ENCODE data around the gene CXCR5. TPM values are rescaled to one million over a fixed set of nuclear protein-coding genes. Genes with fewer than 3 reads are reported as not detected.
A peak's percentile ranks its signal among the peaks of the same experiment; 100 is the strongest.

Gene CXCR5
- total RNA-seq, 4 donors from 2014 or later: 0.09 to 0.12 TPM; not detected in 2

- peak; percentile 42 for ATAC-seq (ENCODE audit: low FRiP score)
- DNase-seq (ENCODE audit: low spot score): no peak
- TF ChIP-seq, protein P1, sequence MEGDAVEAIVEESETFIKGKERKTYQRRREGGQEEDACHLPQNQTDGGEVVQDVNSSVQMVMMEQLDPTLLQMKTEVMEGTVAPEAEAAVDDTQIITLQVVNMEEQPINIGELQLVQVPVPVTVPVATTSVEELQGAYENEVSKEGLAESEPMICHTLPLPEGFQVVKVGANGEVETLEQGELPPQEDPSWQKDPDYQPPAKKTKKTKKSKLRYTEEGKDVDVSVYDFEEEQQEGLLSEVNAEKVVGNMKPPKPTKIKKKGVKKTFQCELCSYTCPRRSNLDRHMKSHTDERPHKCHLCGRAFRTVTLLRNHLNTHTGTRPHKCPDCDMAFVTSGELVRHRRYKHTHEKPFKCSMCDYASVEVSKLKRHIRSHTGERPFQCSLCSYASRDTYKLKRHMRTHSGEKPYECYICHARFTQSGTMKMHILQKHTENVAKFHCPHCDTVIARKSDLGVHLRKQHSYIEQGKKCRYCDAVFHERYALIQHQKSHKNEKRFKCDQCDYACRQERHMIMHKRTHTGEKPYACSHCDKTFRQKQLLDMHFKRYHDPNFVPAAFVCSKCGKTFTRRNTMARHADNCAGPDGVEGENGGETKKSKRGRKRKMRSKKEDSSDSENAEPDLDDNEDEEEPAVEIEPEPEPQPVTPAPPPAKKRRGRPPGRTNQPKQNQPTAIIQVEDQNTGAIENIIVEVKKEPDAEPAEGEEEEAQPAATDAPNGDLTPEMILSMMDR (IDR thresholded peaks at IDR 0.05): no peak
Measured at GRCh38 chr11:118917481-118918127, 33.9 kb downstream of the CXCR5 start.

DNA sequence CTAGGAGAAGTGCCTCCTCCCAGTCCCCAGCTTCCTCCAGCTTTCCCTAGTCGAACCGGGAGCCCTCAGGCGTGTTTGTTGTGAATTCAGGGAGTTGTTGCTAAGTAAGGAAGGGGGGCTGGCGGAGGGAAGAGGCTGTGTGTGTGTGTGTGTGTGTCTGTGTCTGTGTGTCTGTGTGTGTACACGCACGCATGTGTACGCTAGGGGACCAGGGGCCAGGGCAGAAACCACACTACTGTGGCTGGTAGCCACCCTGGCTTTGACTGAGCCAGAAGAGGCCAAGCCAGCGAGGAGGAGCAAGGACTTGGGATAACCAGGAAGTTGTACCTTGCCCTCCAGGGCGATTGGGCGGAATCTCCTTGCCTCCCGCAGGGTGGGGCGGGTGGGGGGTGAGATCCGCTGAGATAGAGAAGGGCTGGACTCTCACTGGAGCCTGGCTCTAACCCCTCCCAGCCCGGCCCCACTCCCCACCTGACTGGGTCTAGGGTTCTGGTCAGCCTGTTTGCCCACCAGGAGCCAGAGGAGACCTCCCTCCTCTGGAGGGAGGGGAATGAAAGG, 34.5 kb downstream of the CXCR5 start:
- TF ChIP-seq, protein P1 (IDR thresholded peaks at IDR 0.05): no peak
- DNase-seq (ENCODE audit: low spot score) (no peak), ATAC-seq (ENCODE audit: low FRiP score) (peak; percentile 9)

DNA sequence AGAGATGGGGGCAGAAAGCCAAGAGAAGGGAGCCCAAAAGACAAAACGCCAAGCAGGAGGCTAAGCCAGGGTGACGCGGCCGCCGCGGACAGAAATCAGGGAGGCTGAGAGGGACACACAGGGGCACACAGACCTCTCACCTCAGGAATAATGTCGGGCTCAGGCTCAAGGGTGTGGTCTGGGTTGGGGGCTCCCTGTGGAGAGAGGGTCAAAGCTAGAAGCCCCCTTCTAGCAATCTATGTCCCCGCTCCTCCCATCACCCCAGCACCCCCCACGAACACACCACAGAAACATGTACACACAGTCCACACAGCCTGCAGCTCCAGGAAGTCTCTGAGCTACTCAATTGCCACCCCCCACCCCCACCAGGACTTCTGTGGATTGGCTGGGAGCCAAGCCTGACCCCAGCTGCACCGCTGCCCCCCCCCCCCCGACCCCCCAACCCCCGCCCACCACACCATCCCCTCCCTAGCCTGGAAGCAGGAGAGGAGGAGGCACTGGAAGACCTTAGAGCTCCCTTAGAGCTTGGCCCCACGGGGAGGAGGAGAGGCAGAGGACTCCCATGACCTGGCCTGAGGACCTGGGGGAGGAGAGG, 35.1 kb downstream of the CXCR5 start:
- TF ChIP-seq, protein P1 (IDR thresholded peaks at IDR 0.05): no peak
- no peak for DNase-seq (ENCODE audit: low spot score)
- no peak for ATAC-seq (ENCODE audit: low FRiP score)

- no peak for DNase-seq (ENCODE audit: low spot score)
- TF ChIP-seq, protein P1 (IDR thresholded peaks at IDR 0.05): no peak
- peak; percentile 29 for ATAC-seq (ENCODE audit: low FRiP score)
Measured at GRCh38 chr11:118921121-118921928, 37.6 kb downstream of the CXCR5 start.

- DNase-seq (ENCODE audit: low spot score): no peak
- ATAC-seq (ENCODE audit: low FRiP score): peak; percentile 5
- TF ChIP-seq, protein P1 (IDR thresholded peaks at IDR 0.05): no peak
Measured at GRCh38 chr11:118921929-118922744, 38.4 kb downstream of the CXCR5 start.

Measured in omental fat pad (tissue), 4 donors.